Smooth muscle cell (in vitro differentiated cells): ENCODE measurements around the gene WBP2NL. TPM values are rescaled to one million over a fixed set of nuclear protein-coding genes. Genes with fewer than 3 reads are reported as not detected.

Experiments
- DNase-seq: peaks from one replicate; lab custom pipeline; 2025; ENCODE audit not compliant: unreplicated experiment; lab: John Stamatoyannopoulos, UW
- H2AFZ ChIP-seq: fragments of 200-600 bp; sonication (generic); 2 replicates; pipeline ENCODE4 v1.6.0; 2016; ENCODE audit warnings: antibody characterized with exemption, low read depth, mild to moderate bottlenecking
- H3F3A ChIP-seq: fragments of 200-600 bp; sonication (generic); 2 replicates; pipeline ENCODE4 v1.6.0; 2017; ENCODE audit warnings: antibody characterized with exemption, low read depth
- H3K27ac ChIP-seq: fragments of 200-600 bp; sonication (generic); 2 replicates; pipeline ENCODE4 v1.5.1; 2016; ENCODE audit warnings: low read depth, mild to moderate bottlenecking
- H3K27me3 ChIP-seq: fragments of 200-600 bp; sonication (generic); 2 replicates; pipeline ENCODE4 v1.6.1; 2016; ENCODE audit warnings: low read depth, mild to moderate bottlenecking
- H3K36me3 ChIP-seq: fragments of 200-600 bp; sonication (generic); 2 replicates; pipeline ENCODE4 v1.5.1; 2016; ENCODE audit warnings: low read depth
- H3K4me1 ChIP-seq: fragments of 200-600 bp; sonication (generic); 2 replicates; pipeline ENCODE4 v1.5.1; 2016; ENCODE audit warnings: low read depth
- H3K4me2 ChIP-seq: fragments of 200-600 bp; sonication (generic); 2 replicates; pipeline ENCODE4 v1.6.0; 2016; ENCODE audit warnings: mild to moderate bottlenecking
- H3K4me3 ChIP-seq: fragments of 200-600 bp; sonication (generic); 2 replicates; pipeline ENCODE4 v1.5.1; 2016; ENCODE audit warnings: mild to moderate bottlenecking
- H3K79me2 ChIP-seq: fragments of 200-600 bp; sonication (generic); 2 replicates; pipeline ENCODE4 v1.6.0; 2016; ENCODE audit warnings: low read depth, mild to moderate bottlenecking
- H3K9ac ChIP-seq: fragments of 200-600 bp; sonication (generic); 2 replicates; pipeline ENCODE4 v1.6.0; 2016; ENCODE audit warnings: low read depth
- H3K9me3 ChIP-seq: fragments of 200-600 bp; sonication (generic); replicated peaks from 2 replicates; pipeline ENCODE4 v1.5.1; 2016; ENCODE audit warnings: low read depth
- H4K20me1 ChIP-seq: fragments of 200-600 bp; sonication (generic); 2 replicates; pipeline ENCODE4 v1.6.0; 2016; ENCODE audit warnings: low read depth
- CTCF ChIP-seq: fragments of 200-600 bp; sonication (generic); IDR thresholded peaks from 2 replicates; pipeline ENCODE4 v1.5.1; 2017; ENCODE audit warnings: borderline replicate concordance, mild to moderate bottlenecking, antibody characterized with exemption; ENCODE audit not compliant: insufficient read depth, poor library complexity, severe bottlenecking
- WGBS: methylation state at CpG from one replicate; pipeline ENCODE4 v1.1.7; 2016; ENCODE audit warnings: low lambda C conversion rate; 5-methylcytosine and 5-hydroxymethylcytosine counted together
- polyA plus RNA-seq: library from polyadenylated mRNA; unstranded; fragments of >200 nt; fragmentation: Nextera tagmentation; extraction: Ambion mirVana; gene quantifications from 2 replicates; pipeline ENCODE4 v1.2.1, GENCODE V29; 2016
- total RNA-seq: library from RNA; depleted of rRNA; stranded (reverse); fragments of >200 nt; gene quantifications from 2 replicates; pipeline ENCODE4 v1.2.3, GENCODE V29; 2014

The WBP2NL gene
- total and polyA plus RNA-seq, 2 experiments from 2014 or later, result 0.10 TPM; not detected in 1

GRCh38 chr22:42013385-42013784 is 14.8 kb downstream of the WBP2NL start:
- Histone ChIP-seq H2AFZ (no peak overlapping the region), H3K4me2 (no peak overlapping the region), H3K4me3 (no peak overlapping the region), H3K4me1 (no peaks in the 10 kb centered on the region), H3K79me2 (no peaks in the 10 kb centered on the region), H3K9ac (no peak overlapping the region), H3K9me3 (peaks cover 5% of the 10 kb centered on the region), H3K27me3 (peaks cover 10% of the 10 kb centered on the region), H3K36me3 (no peaks in the 10 kb centered on the region), H3K27ac (no peak overlapping the region), H3F3A (no peaks in the 10 kb centered on the region), H4K20me1 (no peaks in the 10 kb centered on the region)
- no peak for TF ChIP-seq CTCF
- WGBS, result 87% methylated on average over 4 of the region's 4 CpGs
- no peak for DNase-seq

DNA sequence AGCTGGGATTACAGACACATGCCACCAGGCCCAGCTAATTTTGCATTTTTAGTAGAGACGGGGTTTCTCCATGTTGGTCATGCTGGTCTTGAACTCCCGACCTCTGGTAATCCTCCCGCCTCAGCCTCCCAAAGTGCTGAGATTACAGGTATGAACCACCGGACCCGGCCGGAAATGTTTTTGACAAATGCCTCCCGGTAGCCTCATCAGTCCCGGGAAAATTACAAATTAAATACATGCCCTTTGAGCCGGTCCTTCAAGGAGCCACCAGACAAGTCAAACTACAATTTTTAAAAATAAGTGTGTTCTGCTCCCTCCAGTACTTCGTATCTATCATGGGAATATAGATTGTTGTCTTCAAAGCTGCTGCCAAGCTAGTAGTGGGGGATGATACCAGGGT is 17.5 kb downstream of the WBP2NL start:
- H3K4me3 ChIP-seq, result no peak overlapping the region
- no peaks in the 10 kb centered on the region for H3K4me1 ChIP-seq
- H3K4me2 ChIP-seq, result no peak overlapping the region
- no peaks in the 10 kb centered on the region for H3K79me2 ChIP-seq
- no peak overlapping the region for H3K9ac ChIP-seq
- 81% methylated on average over 10 of the region's 10 CpGs for WGBS
- peaks cover 13% of the 10 kb centered on the region for H3K27me3 ChIP-seq
- no peak overlapping the region for H2AFZ ChIP-seq
- DNase-seq, result no peak
- H3K36me3 ChIP-seq, result no peaks in the 10 kb centered on the region
- no peaks in the 10 kb centered on the region for H3F3A ChIP-seq
- H4K20me1 ChIP-seq, result no peaks in the 10 kb centered on the region
- no peaks in the 10 kb centered on the region for H3K9me3 ChIP-seq
- TF ChIP-seq CTCF, result no peak
- no peak overlapping the region for H3K27ac ChIP-seq

DNA sequence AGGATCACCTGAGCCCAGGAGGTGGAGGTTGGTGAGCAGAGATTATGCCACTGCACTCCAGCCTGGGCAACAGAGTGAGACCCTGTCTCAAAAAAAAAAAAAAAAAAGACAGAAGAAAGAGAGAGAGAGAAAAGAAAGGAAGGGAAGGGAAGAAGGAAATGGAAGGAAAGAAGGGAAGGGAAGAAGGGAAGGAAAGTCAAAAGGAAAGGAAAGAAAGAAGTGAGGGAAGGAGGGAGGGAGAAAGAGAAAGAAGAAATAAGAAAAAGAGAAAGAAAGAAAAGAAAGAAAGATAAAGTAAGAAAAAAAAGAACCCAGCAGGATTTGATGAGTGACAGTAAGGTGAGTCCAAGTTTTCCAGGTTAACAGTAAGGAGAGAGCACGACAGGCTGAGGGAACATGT is 19.6 kb downstream of the WBP2NL start:
- H3K36me3 ChIP-seq, result no peaks in the 10 kb centered on the region
- no peak overlapping the region for H3K27ac ChIP-seq

More for the DNA sequence above, 19.6 kb downstream of the WBP2NL start:
- Histone ChIP-seq H3K9ac (no peak overlapping the region), H3K27me3 (peaks cover 13% of the 10 kb centered on the region), H3K4me2 (no peak overlapping the region), H3K9me3 (no peaks in the 10 kb centered on the region), H4K20me1 (no peaks in the 10 kb centered on the region), H3F3A (no peaks in the 10 kb centered on the region), H3K4me3 (no peak overlapping the region), H3K79me2 (no peaks in the 10 kb centered on the region), H2AFZ (no peak overlapping the region), H3K4me1 (no peaks in the 10 kb centered on the region)
- no peak for DNase-seq
- 77% methylated on average over 1 of the region's 1 CpG for WGBS
- no peak for TF ChIP-seq CTCF
